ENCODE data around the gene PRKACB.
A peak's percentile ranks its signal among the peaks of the same experiment; 100 is the strongest.
"Not testable (repeated sequence)": the region's sequence is repeated elsewhere in the genome, so short reads cannot be mapped to it uniquely, and the experiment has no call there.

PRKACB gene

GRCh38 chr1:84223751-84224432 lies 79.8 kb downstream of the PRKACB start:
- DNase-seq (ENCODE audit: low read depth): no peak

GRCh38 chr1:84224905-84225304 lies 80.8 kb downstream of the PRKACB start:
- DNase-seq (ENCODE audit: low read depth): no peak

GRCh38 chr1:84225646-84226045 lies 81.6 kb downstream of the PRKACB start:
- no peak for DNase-seq (ENCODE audit: low read depth)

- DNase-seq (ENCODE audit: low read depth): not testable (repeated sequence)
These were observed 88.6 kb downstream of the PRKACB start for GRCh38 chr1:84232676-84233075.

- no peak for DNase-seq (ENCODE audit: low read depth)
These were observed 92.2 kb downstream of the PRKACB start for GRCh38 chr1:84236256-84236655.

DNA sequence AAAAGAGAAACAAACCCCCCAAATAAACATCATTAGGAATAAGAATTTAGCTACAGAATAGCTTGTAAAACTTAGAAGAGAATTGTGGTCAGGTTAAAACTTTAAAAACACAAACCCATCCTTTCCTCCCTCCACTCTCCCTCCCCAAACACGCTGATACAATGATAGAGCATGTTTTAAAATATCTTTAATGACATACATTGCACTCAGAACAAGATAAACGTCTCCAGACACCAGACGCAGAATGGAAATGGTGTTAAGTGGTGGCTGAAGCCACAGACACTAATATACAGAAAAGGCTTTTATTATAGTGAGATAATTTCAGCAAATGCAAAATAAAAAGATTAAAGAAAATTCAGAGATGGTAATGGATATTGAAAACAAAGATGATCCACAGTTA lies 98.6 kb downstream of the PRKACB start:
- no peak for DNase-seq (ENCODE audit: low read depth)

DNA sequence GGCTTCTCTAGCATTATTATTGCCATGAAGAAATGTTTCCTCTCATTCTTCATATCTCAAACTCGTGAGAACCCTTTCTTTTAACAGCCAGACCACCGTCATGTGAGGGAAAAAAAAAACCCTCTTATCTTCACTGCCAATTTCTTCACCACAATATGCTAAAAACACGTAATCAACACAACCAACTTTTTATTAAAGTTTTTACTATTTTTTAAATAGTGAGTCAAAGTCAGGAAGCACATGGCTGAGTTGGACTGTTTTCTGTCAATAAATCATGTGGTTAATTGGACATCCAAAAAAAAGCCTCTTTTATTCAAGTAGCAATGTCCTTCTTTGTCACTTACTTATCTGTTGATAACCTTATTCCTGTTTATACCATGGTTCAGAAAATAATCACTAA lies 101.5 kb downstream of the PRKACB start:
- DNase-seq (ENCODE audit: low read depth): no peak

DNA sequence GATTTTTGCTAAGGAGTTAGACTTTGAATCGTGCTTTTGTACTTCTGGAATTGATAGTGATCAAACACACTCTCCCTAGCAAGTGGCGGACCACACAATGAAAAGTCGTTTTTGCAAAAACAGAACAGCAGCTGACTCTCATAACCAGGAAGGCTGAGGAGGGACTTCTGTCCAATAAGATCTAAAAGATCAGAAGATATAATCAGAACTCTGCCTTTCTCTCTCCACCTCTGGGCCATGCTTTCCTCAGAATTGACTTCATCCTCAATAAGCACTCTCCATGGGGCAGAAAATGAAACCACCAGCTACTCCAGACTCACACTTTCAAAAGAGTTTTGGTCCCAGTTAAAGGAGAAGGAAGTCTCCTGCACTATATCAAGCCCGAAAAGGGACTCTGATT lies 102.1 kb downstream of the PRKACB start:
- DNase-seq (ENCODE audit: low read depth): no peak

DNA sequence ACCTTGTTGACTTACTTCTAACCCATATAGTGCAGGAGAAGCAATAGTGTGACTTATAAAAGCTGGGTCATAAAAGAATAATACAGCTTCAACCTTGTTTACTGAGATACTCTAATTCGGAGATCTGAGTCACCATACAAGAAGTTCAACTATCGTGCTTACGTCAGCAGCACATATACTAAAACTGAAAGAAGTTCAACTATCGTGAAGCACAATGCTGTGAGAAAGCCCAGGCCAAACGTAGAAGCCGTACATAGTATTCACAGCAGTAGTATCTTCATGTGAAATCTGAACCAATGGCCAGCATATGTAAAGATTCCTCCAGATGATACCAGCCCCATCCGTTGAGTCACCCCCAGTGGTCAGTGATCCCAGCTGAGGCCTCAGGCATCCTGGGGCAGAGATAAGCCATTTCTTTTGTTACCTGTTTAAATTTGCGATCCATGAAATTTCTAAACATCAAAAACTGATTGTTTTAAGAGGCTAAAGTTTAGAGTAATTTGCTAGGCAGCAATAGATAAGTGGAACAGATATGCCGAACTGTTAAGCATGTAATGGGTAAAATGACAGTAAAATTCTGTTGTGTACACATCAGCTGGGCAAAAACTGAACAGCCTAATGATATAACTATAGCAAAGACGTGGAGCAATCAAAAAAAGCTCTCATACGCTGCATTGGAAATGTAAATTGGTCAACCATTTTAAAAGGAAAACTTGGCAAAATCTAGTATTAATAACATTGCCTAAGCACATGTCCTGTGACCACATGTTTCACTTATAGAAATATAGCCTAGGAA lies 103.6 kb downstream of the PRKACB start:
- peak; percentile 97 for DNase-seq (ENCODE audit: low read depth)

GRCh38 chr1:84250668-84251067 lies 106.6 kb downstream of the PRKACB start:
- no peak for DNase-seq (ENCODE audit: low read depth)

GRCh38 chr1:84253036-84253435 lies 109.0 kb downstream of the PRKACB start:
- DNase-seq (ENCODE audit: low read depth): peak; percentile 60

DNA sequence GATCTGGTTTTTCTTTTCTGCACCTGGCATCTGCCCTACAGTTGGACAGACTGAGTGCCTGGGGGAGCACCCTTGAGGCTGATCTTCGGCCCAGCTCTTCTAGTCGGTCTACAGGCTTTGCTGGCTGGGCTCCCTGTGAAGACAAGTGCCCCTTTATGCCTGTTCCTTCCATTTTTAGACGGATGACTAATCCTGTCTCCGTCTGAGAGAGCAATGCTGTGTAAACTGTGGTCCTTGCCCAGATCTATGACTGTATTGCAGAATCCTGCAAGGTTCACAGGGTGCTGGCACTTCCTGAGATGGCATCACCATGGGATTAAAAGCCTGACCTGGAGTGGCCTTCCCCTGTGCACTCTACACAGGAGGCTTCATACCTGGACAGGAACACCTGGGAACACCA lies 109.8 kb downstream of the PRKACB start:
- peak; percentile 85 for DNase-seq (ENCODE audit: low read depth)

DNA sequence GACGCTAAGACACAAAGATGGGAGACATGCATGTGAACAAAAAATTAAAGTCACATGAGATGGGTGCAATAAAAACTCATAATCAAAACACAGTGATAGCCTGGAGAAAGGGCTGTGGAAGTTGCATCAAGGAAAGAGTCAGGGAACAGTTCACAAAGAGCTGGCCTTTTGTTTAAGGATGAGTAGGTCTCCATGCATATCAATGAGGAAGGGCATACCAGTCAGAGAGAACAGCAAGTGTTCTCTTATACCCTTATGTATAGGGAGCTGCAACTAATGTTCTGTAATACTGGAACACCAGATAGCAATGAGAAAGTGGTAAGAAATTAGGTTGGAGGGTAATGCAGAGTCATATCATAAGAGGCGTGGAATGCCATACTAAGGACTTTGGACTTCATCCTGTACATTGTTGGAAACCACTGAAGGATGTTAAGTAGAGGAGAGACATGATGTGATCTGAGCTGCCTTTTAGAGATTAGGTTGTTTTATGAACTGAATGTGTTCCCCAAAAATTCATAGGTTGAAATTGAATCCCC lies 110.7 kb downstream of the PRKACB start:
- no peak for DNase-seq (ENCODE audit: low read depth)

GRCh38 chr1:84255582-84255981 lies 111.5 kb downstream of the PRKACB start:
- no peak for DNase-seq (ENCODE audit: low read depth)

- DNase-seq (ENCODE audit: low read depth): no peak
These were observed 113.5 kb downstream of the PRKACB start for GRCh38 chr1:84257617-84258016.

DNA sequence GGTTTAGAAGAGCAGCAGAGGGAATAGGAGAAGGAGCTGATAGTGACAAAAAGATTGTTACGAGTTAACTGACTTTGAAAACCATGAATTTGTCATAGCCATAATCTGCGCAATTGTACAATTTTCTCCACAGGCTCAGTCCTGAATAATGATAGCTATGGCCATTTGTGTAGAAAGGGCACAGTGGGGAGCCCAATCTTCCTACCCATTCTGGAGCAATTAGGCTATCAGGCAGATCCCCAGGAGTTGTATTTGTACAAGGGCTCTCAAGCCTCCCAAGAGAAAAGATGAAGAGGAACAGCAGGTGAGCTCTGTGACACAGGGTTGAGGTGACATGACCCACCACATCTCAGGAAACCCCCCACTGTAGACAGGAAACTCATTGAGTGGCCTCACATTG lies 115.3 kb downstream of the PRKACB start:
- DNase-seq (ENCODE audit: low read depth): no peak

DNA sequence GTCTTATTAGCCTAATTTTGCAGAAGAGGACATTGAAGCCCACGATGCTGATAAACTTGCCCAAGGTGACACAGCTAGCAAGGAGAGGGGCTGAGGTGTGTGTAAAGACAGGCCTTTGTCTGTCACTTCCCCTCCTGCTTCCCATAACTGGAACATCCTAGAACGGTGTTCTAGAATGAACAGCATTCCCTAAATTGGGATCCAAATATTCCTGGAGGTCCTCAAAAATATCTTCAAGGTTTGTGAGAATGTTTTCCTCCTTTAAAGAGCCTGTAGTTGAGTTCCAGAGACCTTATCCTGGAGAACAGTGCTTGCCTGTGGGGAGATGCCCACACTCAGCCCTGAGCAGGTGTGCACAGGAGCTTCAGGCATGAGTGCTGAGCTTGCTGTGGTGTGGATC lies 115.9 kb downstream of the PRKACB start:
- no peak for DNase-seq (ENCODE audit: low read depth)

DNA sequence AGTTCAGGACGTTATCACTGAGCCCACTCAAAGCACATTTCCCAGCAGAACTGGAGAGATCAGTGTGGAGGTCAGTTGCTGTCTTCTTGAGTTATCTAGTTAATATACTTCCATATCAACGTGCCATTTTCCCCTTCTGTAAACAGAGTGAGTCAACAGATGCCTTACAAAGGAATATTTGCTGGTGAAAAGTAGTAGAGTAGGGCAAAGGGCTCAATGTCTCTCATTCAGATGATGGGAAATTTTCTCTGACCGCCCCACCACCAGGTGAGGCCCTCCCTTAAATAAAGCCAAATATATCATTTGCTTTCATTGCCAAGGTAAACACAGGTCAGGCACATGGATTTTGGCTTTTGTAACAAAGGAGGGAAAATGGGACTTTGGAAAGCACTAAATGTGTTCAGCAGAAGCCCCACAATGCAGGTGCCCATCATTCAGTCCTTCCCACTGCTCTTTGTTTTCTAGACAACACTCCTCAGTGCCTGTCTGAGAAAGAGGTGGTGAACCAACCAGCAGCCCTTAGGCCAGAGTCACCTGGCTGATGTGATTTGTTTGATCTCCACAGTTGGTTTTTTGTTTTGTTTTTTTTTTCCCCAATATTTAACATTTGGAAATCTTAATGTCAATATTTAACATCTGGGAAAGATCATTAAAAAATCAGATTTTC lies 116.9 kb downstream of the PRKACB start:
- DNase-seq (ENCODE audit: low read depth): no peak

GRCh38 chr1:84264961-84265360 lies 120.9 kb downstream of the PRKACB start:
- DNase-seq (ENCODE audit: low read depth): no peak

GRCh38 chr1:84265867-84266266 lies 121.8 kb downstream of the PRKACB start:
- DNase-seq (ENCODE audit: low read depth): no peak

GRCh38 chr1:84266748-84267147 lies 122.7 kb downstream of the PRKACB start:
- no peak for DNase-seq (ENCODE audit: low read depth)

DNA sequence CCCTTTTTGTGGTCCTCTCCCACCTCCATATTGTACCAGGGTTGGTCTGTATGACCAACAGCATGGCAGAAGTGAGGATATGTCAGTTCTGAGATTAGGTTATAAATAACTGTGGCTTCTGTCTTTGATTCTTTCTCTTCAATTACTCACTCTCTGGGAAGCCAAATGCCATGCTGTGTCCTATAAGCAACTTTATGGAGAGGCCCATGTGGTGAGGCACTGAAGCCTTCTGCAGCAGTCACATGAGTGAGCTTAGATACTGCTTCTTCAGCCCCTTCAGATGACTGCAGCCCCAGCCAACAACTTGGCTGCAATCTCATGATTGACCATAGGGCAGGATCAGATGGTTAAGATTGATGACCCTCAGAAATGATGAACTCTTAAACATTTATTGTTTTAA lies 123.4 kb downstream of the PRKACB start:
- no peak for DNase-seq (ENCODE audit: low read depth)

GRCh38 chr1:84268346-84268745 lies 124.3 kb downstream of the PRKACB start:
- DNase-seq (ENCODE audit: low read depth): no peak

Measured in non-pigmented ciliary epithelial cell (primary cell).